Endothelial cell (in vitro differentiated cells): Measurements from ENCODE around the gene SSUH2. TPM values are rescaled to one million over a fixed set of nuclear protein-coding genes. Genes with fewer than 3 reads are reported as not detected.

Experiments used
- DNase-seq: peaks from one replicate; pipeline ENCODE4 v3.0.0; 2021; ENCODE audit warnings: low spot score
- H3K27ac Mint-ChIP-seq: one replicate; pipeline ENCODE4 v1.8.0; 2021; ENCODE audit warnings: mixed read lengths, inconsistent platforms; ENCODE audit not compliant: unreplicated experiment
- H3K27me3 Mint-ChIP-seq: one replicate; pipeline ENCODE4 v1.8.0; 2021; ENCODE audit warnings: mild to moderate bottlenecking, moderate library complexity, mixed read lengths, inconsistent platforms; ENCODE audit not compliant: unreplicated experiment
- H3K36me3 Mint-ChIP-seq: one replicate; pipeline ENCODE4 v1.8.0; 2021; ENCODE audit warnings: mild to moderate bottlenecking, low read depth, mixed read lengths, inconsistent platforms; ENCODE audit not compliant: unreplicated experiment
- H3K4me1 Mint-ChIP-seq: one replicate; pipeline ENCODE4 v1.8.0; 2021; ENCODE audit warnings: mild to moderate bottlenecking, mixed read lengths, inconsistent platforms; ENCODE audit not compliant: unreplicated experiment
- H3K4me3 Mint-ChIP-seq: one replicate; pipeline ENCODE4 v1.8.0; 2021; ENCODE audit warnings: mild to moderate bottlenecking, mixed read lengths, inconsistent platforms; ENCODE audit not compliant: unreplicated experiment
- H3K9me3 Mint-ChIP-seq: one replicate; pipeline ENCODE4 v1.8.0; 2021; ENCODE audit warnings: mixed read lengths, inconsistent platforms; ENCODE audit not compliant: unreplicated experiment
- total RNA-seq: library from RNA; stranded (reverse); fragmentation: NEBNext Ultra II Directional; extraction: Animal tissue kit (Norgen Biotek cat#: 25700); gene quantifications from one replicate; pipeline ENCODE4 v1.2.1, GENCODE V29; 2021; ENCODE audit not compliant: unreplicated experiment
- TF ChIP-seq, protein P1 (sequence below): fragments of 200-600 bp; sonication (generic); IDR thresholded peaks from one replicate; pipeline ENCODE4 v1.5.0; 2021; ENCODE audit warnings: antibody characterized with exemption; ENCODE audit not compliant: unreplicated experiment

The SSUH2 gene
- total RNA-seq, 1 donor from 2014 or later, result 0.21 TPM

DNA sequence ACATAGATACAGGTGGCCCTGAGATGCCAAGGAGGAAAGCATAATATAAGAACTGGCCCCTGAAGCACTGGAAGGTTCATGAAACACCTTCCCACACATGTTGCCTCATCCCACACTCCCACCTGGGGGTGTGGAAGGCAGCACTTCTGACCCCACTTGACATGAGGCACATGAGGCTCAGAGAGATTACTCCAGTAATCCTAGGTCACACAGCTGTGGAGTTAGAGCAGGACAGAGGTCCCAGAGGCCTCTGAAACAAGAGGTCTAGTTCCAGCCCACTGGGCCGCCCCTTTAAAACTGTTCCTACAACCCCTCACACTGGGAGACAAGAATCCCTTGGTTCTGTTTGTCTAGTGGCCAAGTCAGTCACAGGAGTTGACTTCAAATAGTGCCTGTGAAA, 7.2 kb downstream of the SSUH2 start:
- no peak overlapping the region for H3K4me3 Mint-ChIP-seq
- H3K36me3 Mint-ChIP-seq, result no peaks in the 10 kb centered on the region
- TF ChIP-seq, protein P1, sequence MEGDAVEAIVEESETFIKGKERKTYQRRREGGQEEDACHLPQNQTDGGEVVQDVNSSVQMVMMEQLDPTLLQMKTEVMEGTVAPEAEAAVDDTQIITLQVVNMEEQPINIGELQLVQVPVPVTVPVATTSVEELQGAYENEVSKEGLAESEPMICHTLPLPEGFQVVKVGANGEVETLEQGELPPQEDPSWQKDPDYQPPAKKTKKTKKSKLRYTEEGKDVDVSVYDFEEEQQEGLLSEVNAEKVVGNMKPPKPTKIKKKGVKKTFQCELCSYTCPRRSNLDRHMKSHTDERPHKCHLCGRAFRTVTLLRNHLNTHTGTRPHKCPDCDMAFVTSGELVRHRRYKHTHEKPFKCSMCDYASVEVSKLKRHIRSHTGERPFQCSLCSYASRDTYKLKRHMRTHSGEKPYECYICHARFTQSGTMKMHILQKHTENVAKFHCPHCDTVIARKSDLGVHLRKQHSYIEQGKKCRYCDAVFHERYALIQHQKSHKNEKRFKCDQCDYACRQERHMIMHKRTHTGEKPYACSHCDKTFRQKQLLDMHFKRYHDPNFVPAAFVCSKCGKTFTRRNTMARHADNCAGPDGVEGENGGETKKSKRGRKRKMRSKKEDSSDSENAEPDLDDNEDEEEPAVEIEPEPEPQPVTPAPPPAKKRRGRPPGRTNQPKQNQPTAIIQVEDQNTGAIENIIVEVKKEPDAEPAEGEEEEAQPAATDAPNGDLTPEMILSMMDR, result no peak
- H3K9me3 Mint-ChIP-seq, result no peaks in the 10 kb centered on the region
- H3K27me3 Mint-ChIP-seq, result no peaks in the 10 kb centered on the region
- no peak for DNase-seq
- H3K4me1 Mint-ChIP-seq, result peaks cover 14% of the 10 kb centered on the region
- no peak overlapping the region for H3K27ac Mint-ChIP-seq

DNA sequence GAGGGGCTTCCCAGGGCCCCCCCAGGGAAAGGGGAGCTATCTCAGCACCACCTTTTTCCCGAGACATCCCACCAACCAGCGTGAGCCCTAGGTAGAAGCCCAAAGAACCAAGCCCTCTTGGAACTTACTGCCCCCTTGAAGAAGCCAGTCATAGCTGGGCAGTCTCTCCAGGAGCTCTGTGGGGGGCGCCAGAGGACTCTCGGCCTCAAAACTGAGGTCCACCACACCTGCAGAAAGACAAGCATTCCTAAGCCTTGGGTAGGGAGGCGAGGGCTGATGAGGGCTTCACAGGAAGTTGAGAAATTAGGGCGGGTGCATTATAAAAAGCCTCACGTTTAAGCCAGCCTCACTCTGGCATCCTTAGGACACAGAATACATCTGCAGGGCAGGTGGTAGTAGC, 9.0 kb downstream of the SSUH2 start:
- no peak for DNase-seq
- TF ChIP-seq, protein P1, result no peak
- Mint-ChIP-seq H3K4me1 (peaks cover 31% of the 10 kb centered on the region), H3K4me3 (no peak overlapping the region), H3K9me3 (no peaks in the 10 kb centered on the region), H3K36me3 (no peaks in the 10 kb centered on the region), H3K27ac (no peak overlapping the region), H3K27me3 (no peaks in the 10 kb centered on the region)

DNA sequence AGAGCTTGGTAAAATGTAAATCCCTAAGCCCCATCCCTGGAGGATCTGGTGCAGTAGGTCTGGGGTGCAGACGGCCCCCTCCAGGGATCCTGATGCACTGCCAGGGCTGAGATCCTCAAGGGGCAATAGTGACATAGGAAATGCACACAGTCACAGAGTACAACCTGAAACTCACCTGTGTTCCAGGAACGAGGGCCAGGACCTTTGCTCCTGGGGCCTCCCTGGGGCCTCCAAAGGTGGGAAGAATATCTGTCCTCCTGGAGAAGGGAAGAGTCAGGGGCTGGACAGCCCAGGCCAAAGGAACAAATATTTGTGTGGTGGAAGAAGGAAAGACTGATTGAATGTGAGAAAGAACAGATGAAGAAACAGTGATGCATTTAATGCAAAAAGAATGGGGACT, 9.5 kb downstream of the SSUH2 start:
- no peak for DNase-seq
- Mint-ChIP-seq H3K9me3 (no peaks in the 10 kb centered on the region), H3K4me3 (no peak overlapping the region), H3K36me3 (no peaks in the 10 kb centered on the region), H3K27me3 (no peaks in the 10 kb centered on the region), H3K4me1 (peaks cover 31% of the 10 kb centered on the region), H3K27ac (no peak overlapping the region)
- TF ChIP-seq, protein P1, result no peak

DNA sequence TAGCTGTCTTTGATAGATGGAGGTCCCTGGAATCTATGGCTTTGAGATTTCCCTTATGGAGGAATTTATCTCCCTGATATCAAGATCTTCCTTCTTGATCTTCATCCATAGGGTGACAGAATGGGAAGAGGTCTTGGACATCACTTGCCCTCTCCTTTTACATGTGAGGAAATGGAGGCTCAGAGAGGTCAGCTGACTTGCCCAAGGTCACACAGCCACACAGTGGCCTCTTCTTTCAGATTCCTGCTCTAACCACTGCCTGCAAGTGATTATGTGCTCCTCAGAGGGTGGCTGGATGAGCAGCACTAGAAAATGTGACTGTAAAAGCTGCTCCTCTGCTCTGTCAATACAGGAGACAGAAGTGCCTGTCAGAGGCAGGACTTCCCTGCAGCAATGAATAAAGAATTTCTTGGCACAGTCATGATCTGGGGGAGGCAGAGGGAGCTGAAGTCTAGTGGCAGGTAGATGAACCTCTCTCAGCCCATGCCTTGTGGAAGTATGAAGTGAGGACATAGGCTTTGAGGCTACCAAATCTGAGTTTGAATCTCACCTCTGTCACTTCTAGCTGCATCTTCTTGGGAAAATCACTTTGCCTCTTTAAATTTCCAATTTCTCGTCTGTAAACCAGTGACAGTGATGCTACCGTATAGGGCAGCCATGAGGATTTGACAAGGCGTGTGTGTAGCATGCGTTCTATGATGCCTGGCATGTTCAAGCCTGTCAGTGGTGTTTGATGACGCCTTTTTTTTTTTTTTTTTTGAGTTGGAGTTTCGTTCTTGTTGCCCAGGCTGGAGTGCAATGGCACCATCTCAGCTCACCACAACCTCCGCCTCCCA, 12.0 kb downstream of the SSUH2 start:
- TF ChIP-seq, protein P1, result no peak
- DNase-seq, result no peak
- Mint-ChIP-seq H3K4me3 (no peak overlapping the region), H3K36me3 (no peaks in the 10 kb centered on the region), H3K27ac (no peak overlapping the region), H3K27me3 (no peaks in the 10 kb centered on the region), H3K9me3 (no peaks in the 10 kb centered on the region), H3K4me1 (peaks cover 19% of the 10 kb centered on the region)

DNA sequence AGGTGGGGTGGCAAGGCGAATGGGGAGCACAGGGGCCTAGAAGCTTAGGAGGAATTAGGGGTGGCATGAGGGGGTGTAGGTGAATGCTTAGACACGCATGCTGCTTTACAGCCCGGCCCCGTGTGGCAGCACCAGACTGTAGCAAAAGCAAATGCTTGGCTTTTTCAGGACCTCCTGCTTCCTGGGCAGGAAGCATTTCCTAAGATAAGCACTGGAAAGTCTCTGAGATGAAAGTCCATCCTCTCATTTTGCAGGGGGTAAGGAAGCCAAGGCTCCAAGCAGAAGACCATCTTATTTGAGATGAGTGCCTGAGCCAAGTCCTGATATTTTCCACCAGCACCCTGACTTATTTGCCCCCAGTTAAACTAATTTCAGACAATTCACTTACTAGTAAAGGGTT, 12.9 kb downstream of the SSUH2 start:
- H3K4me1 Mint-ChIP-seq, result peaks cover 19% of the 10 kb centered on the region
- no peak overlapping the region for H3K27ac Mint-ChIP-seq
- no peak overlapping the region for H3K4me3 Mint-ChIP-seq
- no peaks in the 10 kb centered on the region for H3K27me3 Mint-ChIP-seq
- H3K36me3 Mint-ChIP-seq, result no peaks in the 10 kb centered on the region
- no peaks in the 10 kb centered on the region for H3K9me3 Mint-ChIP-seq
- TF ChIP-seq, protein P1, result no peak
- DNase-seq, result no peak
